ENCODE results near the gene RMI2.

DNA sequence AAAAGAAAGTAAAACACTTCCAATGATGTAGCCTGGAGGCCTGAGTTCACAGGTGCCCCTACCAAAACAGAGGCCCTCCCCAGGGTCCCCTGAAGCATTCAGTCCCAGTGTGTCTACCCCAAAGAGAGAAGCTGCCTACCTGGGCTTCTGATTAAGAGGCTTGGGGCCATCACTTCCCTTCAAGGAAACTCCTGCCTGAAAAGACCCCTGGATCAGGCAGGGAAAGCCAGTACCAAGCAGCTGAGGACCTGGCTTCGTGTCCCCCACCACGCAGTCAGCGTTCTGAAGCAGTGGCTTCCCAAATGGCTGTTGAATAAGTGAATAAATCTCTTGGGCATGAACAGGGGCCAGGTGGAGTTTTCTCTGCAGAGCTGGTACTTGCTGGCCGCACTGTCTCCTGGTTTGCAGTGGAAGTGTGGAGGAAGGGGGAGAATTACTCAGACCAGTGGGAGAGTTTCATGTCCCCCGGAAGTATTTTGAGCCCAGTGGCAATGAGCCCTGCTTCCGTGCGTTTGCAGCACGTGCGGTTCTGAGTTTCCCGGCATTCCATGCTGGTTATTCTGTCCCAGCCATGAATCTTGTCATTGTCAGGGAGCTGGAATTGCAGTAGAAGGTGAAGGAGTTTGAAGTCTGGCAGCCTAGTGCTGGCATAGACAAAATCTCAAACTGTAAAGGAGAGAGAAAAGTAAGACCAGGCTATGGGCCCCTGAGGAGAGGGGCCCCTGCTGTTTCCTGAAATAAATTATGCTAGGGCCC is 27.0 kb downstream of the RMI2 start:
- no peak for TF ChIP-seq CTCF (tag by site-specific recombination; IDR thresholded peaks at IDR 0.05)
- TF ChIP-seq ZNF843 (tag by site-specific recombination; IDR thresholded peaks at IDR 0.05), result no peak
